WI38 (cell line): ENCODE data around the gene CAMK2G.

ENCODE experiments used
- H3K4me3 ChIP-seq: 2 replicates; pipeline ENCODE4 v1.5.1; 2011; ENCODE audit warnings: low read depth, mild to moderate bottlenecking, control low read depth, low read length
- TF ChIP-seq, protein P1 (sequence below): IDR thresholded peaks from 2 replicates; pipeline ENCODE4 v1.5.1; 2012; ENCODE audit warnings: low read depth, mild to moderate bottlenecking, control low read depth, low read length

CAMK2G gene

DNA sequence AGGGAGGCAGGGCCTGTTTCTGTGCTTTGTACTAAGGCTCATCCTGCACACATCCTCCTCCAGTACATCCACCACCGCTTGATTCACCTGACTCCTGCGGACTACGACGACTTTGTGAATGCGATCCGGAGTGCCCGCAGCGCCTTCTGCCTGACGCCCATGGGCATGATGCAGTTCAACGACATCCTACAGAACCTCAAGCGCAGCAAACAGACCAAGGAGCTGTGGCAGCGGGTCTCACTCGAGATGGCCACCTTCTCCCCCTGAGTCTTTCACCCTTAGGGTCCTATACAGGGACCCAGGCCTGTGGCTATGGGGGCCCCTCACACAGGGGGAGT, 73.1 kb downstream of the CAMK2G start:
- TF ChIP-seq, protein P1, sequence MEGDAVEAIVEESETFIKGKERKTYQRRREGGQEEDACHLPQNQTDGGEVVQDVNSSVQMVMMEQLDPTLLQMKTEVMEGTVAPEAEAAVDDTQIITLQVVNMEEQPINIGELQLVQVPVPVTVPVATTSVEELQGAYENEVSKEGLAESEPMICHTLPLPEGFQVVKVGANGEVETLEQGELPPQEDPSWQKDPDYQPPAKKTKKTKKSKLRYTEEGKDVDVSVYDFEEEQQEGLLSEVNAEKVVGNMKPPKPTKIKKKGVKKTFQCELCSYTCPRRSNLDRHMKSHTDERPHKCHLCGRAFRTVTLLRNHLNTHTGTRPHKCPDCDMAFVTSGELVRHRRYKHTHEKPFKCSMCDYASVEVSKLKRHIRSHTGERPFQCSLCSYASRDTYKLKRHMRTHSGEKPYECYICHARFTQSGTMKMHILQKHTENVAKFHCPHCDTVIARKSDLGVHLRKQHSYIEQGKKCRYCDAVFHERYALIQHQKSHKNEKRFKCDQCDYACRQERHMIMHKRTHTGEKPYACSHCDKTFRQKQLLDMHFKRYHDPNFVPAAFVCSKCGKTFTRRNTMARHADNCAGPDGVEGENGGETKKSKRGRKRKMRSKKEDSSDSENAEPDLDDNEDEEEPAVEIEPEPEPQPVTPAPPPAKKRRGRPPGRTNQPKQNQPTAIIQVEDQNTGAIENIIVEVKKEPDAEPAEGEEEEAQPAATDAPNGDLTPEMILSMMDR: no peak

DNA sequence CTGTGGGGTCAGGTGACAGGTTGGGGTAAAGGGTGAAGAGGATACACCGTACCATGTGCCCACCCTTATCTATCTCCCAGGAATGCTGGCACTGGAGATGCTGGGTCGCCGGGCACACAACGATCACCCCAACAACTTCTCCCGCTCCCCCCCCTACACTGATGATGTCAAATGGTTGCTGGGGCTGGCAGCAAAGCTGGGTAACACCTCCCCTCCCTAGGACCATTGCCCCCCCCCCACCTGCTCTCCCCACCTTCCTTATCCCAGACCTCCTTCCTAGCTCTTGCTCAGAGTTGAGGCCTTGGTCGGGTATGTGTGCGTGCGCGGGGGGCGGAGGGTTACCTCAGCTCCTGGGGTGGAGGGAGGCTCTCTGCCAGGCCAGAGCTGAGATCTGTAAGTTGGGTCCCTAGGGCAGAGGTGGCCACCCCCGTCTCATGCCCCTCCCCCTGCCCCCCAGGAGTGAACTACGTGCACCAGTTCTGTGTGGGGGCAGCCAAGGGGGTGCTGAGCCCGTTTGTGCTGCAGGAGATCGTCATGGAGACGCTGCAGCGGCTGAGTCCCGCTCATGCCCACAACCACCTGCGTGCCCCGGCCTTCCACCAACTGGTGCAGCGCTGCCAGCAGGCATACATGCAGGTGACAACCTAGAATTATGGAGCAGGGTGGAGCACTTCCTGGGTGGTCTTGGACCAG, 73.6 kb downstream of the CAMK2G start:
- TF ChIP-seq, protein P1: no peak
- no peak overlapping the region for H3K4me3 ChIP-seq

More for the DNA sequence above, 73.1 kb downstream of the CAMK2G start:
- H3K4me3 ChIP-seq: no peak overlapping the region

DNA sequence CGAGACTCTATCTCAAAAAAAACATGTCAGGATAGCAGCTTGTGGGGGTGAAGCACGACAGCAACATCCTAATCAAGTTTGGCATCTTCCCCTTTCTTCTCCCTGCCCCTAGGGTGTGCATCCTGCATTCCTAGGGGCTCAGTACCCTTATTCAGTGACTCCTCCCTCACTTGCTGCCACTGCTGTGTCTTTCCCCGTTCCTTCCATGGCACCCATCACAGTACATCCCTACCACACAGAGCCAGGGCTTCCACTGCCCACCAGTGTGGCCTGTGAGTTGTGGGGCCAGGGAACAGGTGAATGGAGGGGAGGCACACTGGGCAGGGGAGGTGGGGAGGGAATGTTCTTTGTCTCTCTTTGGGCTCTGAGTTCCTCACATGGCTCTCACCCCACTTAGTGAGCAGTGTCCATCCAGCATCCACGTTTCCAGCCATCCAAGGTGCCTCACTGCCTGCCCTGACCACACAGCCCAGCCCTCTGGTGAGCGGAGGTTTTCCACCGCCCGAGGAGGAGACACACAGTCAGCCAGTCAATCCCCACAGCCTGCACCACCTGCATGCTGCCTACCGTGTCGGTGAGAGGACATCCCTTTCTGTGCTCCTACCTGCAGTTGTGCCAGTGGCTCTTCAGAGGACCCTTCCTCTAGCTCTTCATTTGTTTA, 74.3 kb downstream of the CAMK2G start:
- TF ChIP-seq, protein P1: no peak
- H3K4me3 ChIP-seq: no peak overlapping the region

GRCh38 chr10:73798927-73799560, 75.3 kb downstream of the CAMK2G start:
- TF ChIP-seq, protein P1: no peak
- no peak overlapping the region for H3K4me3 ChIP-seq

DNA sequence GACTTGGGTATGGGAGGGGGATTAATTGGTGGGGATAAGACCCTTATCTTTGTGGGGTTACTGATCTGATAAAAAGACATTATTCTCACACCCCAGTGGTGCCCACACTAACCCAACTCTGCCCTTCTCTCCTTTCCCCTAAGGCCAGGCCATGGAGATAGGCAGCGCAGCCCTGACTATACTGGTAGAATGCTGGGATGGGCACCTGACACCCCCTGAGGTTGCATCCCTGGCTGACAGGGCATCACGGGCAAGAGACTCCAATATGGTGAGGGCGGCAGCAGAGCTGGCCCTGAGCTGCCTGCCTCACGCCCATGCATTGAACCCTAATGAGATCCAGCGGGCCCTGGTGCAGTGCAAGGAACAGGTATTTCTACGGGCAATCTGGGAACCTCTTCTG, 76.3 kb downstream of the CAMK2G start:
- TF ChIP-seq, protein P1: no peak

GRCh38 chr10:73797324-73798025, 76.9 kb downstream of the CAMK2G start:
- TF ChIP-seq, protein P1: no peak
- no peak overlapping the region for H3K4me3 ChIP-seq

More for the DNA sequence above, 76.3 kb downstream of the CAMK2G start:
- H3K4me3 ChIP-seq: no peak overlapping the region
